Activated naive CD4-positive, alpha-beta T cell treated with anti-CD3 and anti-CD28 coated beads, Interleukin-2, amount 10 ng/mL, durations not matched to agents 5 hours and 36 hours (primary cell): ENCODE measurements around the gene SH3BP5L. TPM values are rescaled to one million over a fixed set of nuclear protein-coding genes. Genes with fewer than 3 reads are reported as not detected.

Experiments used
- microRNA-seq: library from miRNA; unstranded; fragments of <30 nt; microRNA quantifications from one replicate; pipeline ENCODE4 v1.2.0, GENCODE V29; 2022; ENCODE audit warnings: borderline microRNAs expressed, borderline replicate concordance
- total RNA-seq, 2 experiments: library from RNA; stranded (reverse); gene quantifications; one replicate each; pipeline ENCODE4 v1.2.3, GENCODE V29; 2021

SH3BP5L gene
- 10 to 100 TPM; 30.4 to 32.8 TPM for total RNA-seq

DNA sequence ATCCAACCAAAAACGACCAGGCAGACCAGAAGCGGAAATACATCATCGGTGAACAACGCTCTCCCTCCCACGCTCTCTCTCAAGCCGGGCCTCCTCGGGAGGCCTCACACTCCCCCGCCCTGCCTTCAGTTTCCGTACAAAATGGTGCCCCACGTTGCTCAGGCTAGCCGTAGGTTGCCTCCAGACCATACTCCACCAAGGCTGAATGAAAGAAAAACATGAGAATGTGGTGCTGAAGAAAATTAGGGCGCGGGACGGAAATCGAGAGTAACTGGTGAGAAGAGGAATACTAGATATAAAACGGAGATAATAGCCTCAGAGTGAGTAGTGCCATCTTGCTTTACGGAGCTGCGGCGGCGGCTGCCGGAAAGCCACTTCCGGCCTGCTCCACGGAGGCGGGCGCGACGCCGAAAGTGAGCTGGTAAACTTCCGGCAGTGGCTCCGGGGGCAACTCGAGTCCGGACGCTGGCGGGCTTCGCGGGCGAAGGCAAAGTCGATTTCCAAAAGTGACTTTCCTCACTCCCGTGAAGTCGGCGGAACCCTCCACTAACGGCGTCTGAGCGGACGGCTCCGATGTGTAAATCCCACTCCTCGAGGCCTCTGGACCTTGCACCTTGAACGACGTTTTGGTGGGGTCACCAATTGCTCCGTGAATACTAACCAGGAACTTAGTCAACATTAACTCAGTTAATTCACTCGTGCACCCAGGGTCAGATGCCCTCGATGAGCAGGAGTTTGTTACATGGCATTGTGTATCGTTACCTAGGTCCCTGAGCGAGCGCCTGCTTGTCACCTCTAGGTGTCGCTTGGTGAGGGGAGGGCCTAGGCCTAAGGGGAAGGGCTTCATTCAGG lies at the start of gene SH3BP5L:
Gene SH3BP5L, minus strand, starts transcription at position 7 of the 852 bp plus-strand sequence. CDS start 980 bp downstream, outside the sequence.

DNA sequence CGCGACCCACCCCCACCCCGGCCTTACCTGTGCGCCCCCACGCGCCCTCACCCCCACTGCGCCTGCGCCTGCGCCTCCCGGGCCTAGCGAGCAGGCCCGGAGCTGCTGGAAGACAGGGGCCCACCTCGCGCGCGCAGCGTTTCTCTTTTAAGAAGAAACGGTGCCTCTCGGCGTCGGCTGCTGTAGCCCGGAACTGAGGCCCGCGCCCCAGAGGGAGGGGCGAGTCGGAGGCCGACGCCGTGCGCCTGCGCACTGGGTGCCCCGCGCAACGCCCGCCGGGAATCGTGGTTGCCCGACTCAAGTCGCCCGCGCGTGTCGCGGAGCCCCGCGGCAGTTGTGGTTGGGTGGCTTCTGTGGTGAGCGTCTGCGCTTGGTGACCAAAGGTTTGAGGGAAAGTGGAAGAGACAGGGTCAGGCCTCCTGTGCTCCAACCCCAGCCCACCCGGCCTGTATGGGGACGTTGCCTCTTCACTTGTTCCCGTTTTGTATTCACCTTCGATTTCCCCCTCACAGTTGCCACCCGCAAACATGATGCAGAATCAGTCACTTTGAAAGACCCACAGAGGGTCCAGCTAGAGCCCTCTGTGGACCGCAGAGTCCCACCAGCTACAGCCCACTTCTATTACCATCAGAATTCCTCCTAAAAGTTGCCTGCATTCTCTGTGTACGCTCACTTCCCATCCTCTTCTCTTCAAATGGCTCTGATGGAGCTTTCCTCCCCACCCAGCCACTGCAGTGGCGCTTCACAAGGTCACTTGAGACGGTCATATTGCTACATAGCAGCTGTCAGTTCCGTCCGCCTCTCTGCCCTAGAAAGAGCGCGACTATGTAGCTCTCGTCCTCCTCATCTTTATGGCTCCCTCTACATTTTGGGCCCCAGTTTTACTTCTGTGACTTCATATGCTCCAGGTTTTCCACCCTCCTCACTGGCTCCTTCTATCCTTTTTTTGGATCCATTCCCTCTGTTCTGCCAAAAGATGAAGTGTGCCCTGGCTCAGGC lies 33.5 kb upstream of the SH3BP5L start, which contains the start of gene ZNF692:
Gene ZNF692, minus strand, starts transcription at position 195 of the 999 bp plus-strand sequence. CDS start 776 bp downstream, outside the sequence.

DNA sequence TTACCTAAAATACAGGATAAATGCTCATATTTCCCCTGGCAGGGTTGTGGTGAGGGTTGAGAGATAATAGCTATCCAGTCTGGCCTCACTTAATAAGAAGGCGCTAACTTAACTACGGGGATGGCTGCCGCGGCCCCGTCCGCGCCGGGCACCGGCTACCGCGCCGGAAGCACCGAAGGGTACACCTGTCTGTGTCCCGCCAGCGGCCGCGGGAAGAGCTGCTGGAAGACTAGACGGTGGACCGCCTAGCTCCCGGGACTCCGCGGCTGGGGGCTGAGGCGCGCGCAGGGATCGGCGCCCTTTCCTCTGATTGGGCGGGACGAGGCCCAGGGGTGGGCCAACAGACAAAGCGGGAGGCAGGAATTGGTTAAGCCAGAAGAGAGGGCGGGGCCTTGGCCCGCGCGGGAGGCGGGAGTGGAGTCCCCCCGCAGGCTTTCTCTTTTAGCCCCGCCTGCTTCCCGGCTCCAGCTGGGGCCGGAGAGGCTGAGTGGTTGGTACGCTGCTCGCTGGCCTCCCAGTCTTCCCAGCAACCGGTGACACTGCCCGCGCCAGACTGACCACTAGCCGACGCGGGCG lies 12.2 kb upstream of the SH3BP5L start, which contains the start of gene ZNF672:
Gene ZNF672, plus strand, starts transcription at position 444 of the 576 bp plus-strand sequence. CDS start 9,051 bp downstream, outside the sequence.

Small RNAs within 50 kb of the gene (microRNA-seq; reads per million reads assigned to microRNA genes)
- 0.63 reads per million for gene MIR3124

Other genes with a start within 250 kb of the SH3BP5L start
- not detected for gene OR2T10, start 228.2 kb downstream of the SH3BP5L start, total RNA-seq
- gene OR2T11, start 190.8 kb downstream of the SH3BP5L start, total RNA-seq = not detected
- not detected for gene OR2T35, start 180.6 kb downstream of the SH3BP5L start, total RNA-seq
- not detected for gene OR2T27, start 170.4 kb downstream of the SH3BP5L start, total RNA-seq
- gene OR14I1, start 123.1 kb downstream of the SH3BP5L start, total RNA-seq = not detected
- gene LYPD8, start 70.2 kb downstream of the SH3BP5L start, total RNA-seq = not detected
- 10 to 100 TPM; 46.4 to 48.0 TPM for gene ZNF672, start 12.3 kb upstream of the SH3BP5L start, total RNA-seq
- 10 to 100 TPM; 44.4 to 56.5 TPM for gene ZNF692, start 33.2 kb upstream of the SH3BP5L start, total RNA-seq
- gene PGBD2, start 80.3 kb upstream of the SH3BP5L start, total RNA-seq = 1 to 10 TPM; 8.9 to 9.0 TPM